Loucy (cell line): ENCODE measurements around the gene FAM107B.

ENCODE experiments used
- H2AFZ ChIP-seq: fragments of 200-600 bp; sonication (generic); 2 replicates; pipeline ENCODE4 v1.6.0; 2016; ENCODE audit warnings: antibody characterized with exemption, mild to moderate bottlenecking, low read length, moderate library complexity
- H3F3A ChIP-seq: fragments of 200-600 bp; 2 replicates; pipeline ENCODE4 v1.6.0; 2016; ENCODE audit warnings: antibody characterized with exemption, low read depth, mild to moderate bottlenecking
- H3K27me3 ChIP-seq: fragments of 200-600 bp; sonication (generic); 2 replicates; pipeline ENCODE4 v1.6.1; 2014; ENCODE audit warnings: low read length, mild to moderate bottlenecking; ENCODE audit not compliant: insufficient read depth, poor library complexity, severe bottlenecking
- H3K36me3 ChIP-seq: fragments of 200-600 bp; sonication (generic); 2 replicates; pipeline ENCODE4 v1.6.1; 2016; ENCODE audit warnings: low read length; ENCODE audit not compliant: insufficient read depth
- H3K4me1 ChIP-seq: fragments of 200-600 bp; sonication (generic); 2 replicates; pipeline ENCODE4 v1.5.1; 2014; ENCODE audit warnings: low read length, mild to moderate bottlenecking; ENCODE audit not compliant: insufficient read depth, poor library complexity, severe bottlenecking
- H3K4me2 ChIP-seq: fragments of 200-600 bp; sonication (generic); 2 replicates; pipeline ENCODE4 v1.6.0; 2014; ENCODE audit warnings: antibody characterized with exemption, low read length, low read depth, mild to moderate bottlenecking; ENCODE audit not compliant: poor library complexity, severe bottlenecking
- H3K4me3 ChIP-seq: fragments of 200-600 bp; sonication (generic); 2 replicates; pipeline ENCODE4 v1.5.1; 2014; ENCODE audit warnings: low read length, mild to moderate bottlenecking, mixed read lengths; ENCODE audit not compliant: poor library complexity, severe bottlenecking
- H3K79me2 ChIP-seq: fragments of 200-600 bp; sonication (generic); 2 replicates; pipeline ENCODE4 v1.6.1; 2014; ENCODE audit warnings: low read length; ENCODE audit not compliant: insufficient read depth
- H3K9ac ChIP-seq: fragments of 200-600 bp; sonication (generic); 2 replicates; pipeline ENCODE4 v1.6.0; 2014; ENCODE audit warnings: mild to moderate bottlenecking, low read depth, low read length, moderate library complexity; ENCODE audit not compliant: poor library complexity, severe bottlenecking
- H3K9me2 ChIP-seq: fragments of 200-600 bp; sonication (generic); replicated peaks from 2 replicates; pipeline ENCODE4 v1.6.1; 2016; ENCODE audit warnings: low read depth, low read length, mixed read lengths
- H3K9me3 ChIP-seq: fragments of 200-600 bp; sonication (generic); 2 replicates; pipeline ENCODE4 v1.6.1; 2014; ENCODE audit warnings: mild to moderate bottlenecking, antibody characterized with exemption, low read length, low read depth; ENCODE audit not compliant: insufficient read depth
- H4K20me1 ChIP-seq: fragments of 200-600 bp; sonication (generic); 2 replicates; pipeline ENCODE4 v1.6.0; 2014; ENCODE audit warnings: antibody characterized with exemption, low read length, mild to moderate bottlenecking; ENCODE audit not compliant: insufficient read depth, poor library complexity, severe bottlenecking
- CTCF ChIP-seq: fragments of 200-600 bp; sonication (generic); conservative IDR thresholded peaks from 2 replicates; pipeline ENCODE4 v1.5.1; 2014; ENCODE audit warnings: mild to moderate bottlenecking, antibody characterized with exemption, low read length
- EZH2phosphoT487 ChIP-seq: fragments of 200-600 bp; IDR thresholded peaks from 2 replicates; pipeline ENCODE4 v1.6.1; 2018; ENCODE audit warnings: antibody characterized with exemption, mild to moderate bottlenecking, moderate library complexity, borderline replicate concordance

Gene FAM107B

GRCh38 chr10:14554491-14555205 lies 220.0 kb downstream of the FAM107B start:
- peak overlapping the region; percentile 60 for H3K4me2 ChIP-seq
- H3K4me3 ChIP-seq: no peak overlapping the region
- H3K4me1 ChIP-seq: peaks cover 29% of the 10 kb centered on the region
- no peak overlapping the region for H3K9ac ChIP-seq
- H3K27me3 ChIP-seq: no peaks in the 10 kb centered on the region
- H3K9me3 ChIP-seq: no peaks in the 10 kb centered on the region
- no peaks in the 10 kb centered on the region for H3K9me2 ChIP-seq
- H4K20me1 ChIP-seq: peaks cover 4% of the 10 kb centered on the region
- peaks cover 51% of the 10 kb centered on the region for H3K79me2 ChIP-seq
- no peaks in the 10 kb centered on the region for H3K36me3 ChIP-seq
- no peak for TF ChIP-seq EZH2phosphoT487
- no peak overlapping the region for H2AFZ ChIP-seq
- H3F3A ChIP-seq: no peaks in the 10 kb centered on the region

- H2AFZ ChIP-seq: no peak overlapping the region
- no peaks in the 10 kb centered on the region for H3K36me3 ChIP-seq
- peaks cover 48% of the 10 kb centered on the region for H3K79me2 ChIP-seq
- H3K9ac ChIP-seq: peak overlapping the region; percentile 15
- peaks cover 27% of the 10 kb centered on the region for H3K4me1 ChIP-seq
- no peak overlapping the region for H3K4me3 ChIP-seq
- H3F3A ChIP-seq: no peaks in the 10 kb centered on the region
- H3K27me3 ChIP-seq: no peaks in the 10 kb centered on the region
- peaks cover 4% of the 10 kb centered on the region for H4K20me1 ChIP-seq
- TF ChIP-seq CTCF: no peak
- no peak for TF ChIP-seq EZH2phosphoT487
- no peaks in the 10 kb centered on the region for H3K9me2 ChIP-seq
- no peaks in the 10 kb centered on the region for H3K9me3 ChIP-seq
- H3K4me2 ChIP-seq: peak overlapping the region; percentile 60
Observed at GRCh38 chr10:14554091-14554490, 220.6 kb downstream of the FAM107B start.

- H3F3A ChIP-seq: no peaks in the 10 kb centered on the region
- TF ChIP-seq EZH2phosphoT487 (no peak), CTCF (no peak)
Observed at GRCh38 chr10:14553448-14553847, 221.2 kb downstream of the FAM107B start.

GRCh38 chr10:14552015-14552414 lies 222.7 kb downstream of the FAM107B start:
- Histone ChIP-seq H3K79me2 (peaks cover 35% of the 10 kb centered on the region), H4K20me1 (peaks cover 3% of the 10 kb centered on the region), H3K4me3 (no peak overlapping the region), H3K9me3 (no peaks in the 10 kb centered on the region), H3K4me2 (no peak overlapping the region), H3K36me3 (no peaks in the 10 kb centered on the region; the same call in 1 of the 2 replicates), H3K27me3 (no peaks in the 10 kb centered on the region), H3K9me2 (no peaks in the 10 kb centered on the region), H3K4me1 (peaks cover 21% of the 10 kb centered on the region), H2AFZ (no peak overlapping the region), H3K9ac (no peak overlapping the region), H3F3A (no peaks in the 10 kb centered on the region)
- TF ChIP-seq EZH2phosphoT487 (no peak), CTCF (no peak)

More at GRCh38 chr10:14553448-14553847, 221.2 kb downstream of the FAM107B start:
- peak overlapping the region; percentile 60 for H3K4me2 ChIP-seq
- H4K20me1 ChIP-seq: peaks cover 4% of the 10 kb centered on the region
- no peak overlapping the region for H2AFZ ChIP-seq
- peaks cover 22% of the 10 kb centered on the region for H3K4me1 ChIP-seq
- H3K4me3 ChIP-seq: no peak overlapping the region
- no peaks in the 10 kb centered on the region for H3K9me3 ChIP-seq
- no peaks in the 10 kb centered on the region for H3K9me2 ChIP-seq
- H3K27me3 ChIP-seq: no peaks in the 10 kb centered on the region
- H3K79me2 ChIP-seq: peaks cover 43% of the 10 kb centered on the region
- peak overlapping the region; percentile 15 for H3K9ac ChIP-seq
- H3K36me3 ChIP-seq: no peaks in the 10 kb centered on the region
